Omental fat pad (tissue), 4 donors: ENCODE data around the gene WIPF3. TPM values are rescaled to one million over a fixed set of nuclear protein-coding genes. Genes with fewer than 3 reads are reported as not detected.

Source experiments
- ATAC-seq: fragments of 150-250 bp; one replicate; pipeline ENCODE4 v1.9.1; 2016; ENCODE audit warnings: mild to moderate bottlenecking, moderate library complexity; ENCODE audit not compliant: low FRiP score
- DNase-seq: peaks from one replicate; pipeline ENCODE4 v3.0.0-alpha.2; 2019; ENCODE audit warnings: low spot score
- CTCF ChIP-seq, 3 donors: fragments of 450-650 bp; IDR thresholded peaks; one replicate each; pipeline ENCODE4 v1.5.1; 2016 to 2017; ENCODE audit warnings: antibody characterized with exemption in 3 of 3, mild to moderate bottlenecking in 3 of 3, moderate library complexity in 2 of 3
- total RNA-seq, 4 donors: library from RNA; depleted of rRNA; stranded (reverse); fragments of >200 nt; gene quantifications; one replicate each; pipeline ENCODE4 v1.1.0, GENCODE V29; 2016

Gene WIPF3
- total RNA-seq, 4 donors from 2014 or later, result 0.19 to 1.6 (median 0.37) TPM

DNA sequence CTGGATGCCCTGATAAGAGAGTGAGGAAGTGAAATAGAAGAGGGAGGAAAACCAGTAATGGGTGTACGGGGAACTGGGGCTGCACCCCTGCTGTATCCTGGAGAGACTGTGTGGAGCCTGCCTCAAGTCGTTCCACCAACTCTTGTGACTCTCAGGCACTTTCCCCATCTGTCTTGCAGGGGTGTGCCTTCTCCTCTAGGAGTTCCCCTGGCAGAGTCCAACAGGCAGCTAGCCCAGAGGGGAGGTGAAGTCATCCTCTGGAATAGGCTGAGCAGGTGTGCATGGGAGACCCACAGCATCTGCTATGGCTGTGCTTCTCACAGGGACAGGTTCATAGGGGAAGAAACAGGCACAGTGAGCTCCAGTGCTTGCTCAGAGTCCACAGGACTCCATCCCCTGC lies 46.8 kb downstream of the WIPF3 start:
- ATAC-seq (no peak), DNase-seq (no peak)
- TF ChIP-seq CTCF (IDR thresholded peaks at IDR 0.05), result no peak

DNA sequence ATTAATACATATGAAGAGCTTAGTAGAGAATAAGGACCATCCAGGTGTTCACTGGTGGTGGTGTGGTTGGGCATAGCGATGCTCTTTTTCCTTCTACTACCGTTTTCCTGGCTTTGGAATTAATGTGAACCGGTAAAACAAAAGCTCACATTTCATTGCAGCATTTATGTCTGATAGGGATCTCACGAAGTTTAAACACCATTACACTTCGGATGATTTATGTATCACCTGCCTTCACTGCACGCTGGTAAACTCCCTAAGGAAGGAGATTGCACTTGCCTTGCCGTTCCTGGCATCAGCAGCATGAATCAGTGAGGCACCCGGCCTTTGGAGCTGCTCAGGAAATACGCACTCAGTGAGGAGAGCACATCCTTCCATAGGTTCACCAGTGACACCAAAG lies 47.5 kb downstream of the WIPF3 start:
- no peak for ATAC-seq
- no peak for DNase-seq
- no peak for TF ChIP-seq CTCF (IDR thresholded peaks at IDR 0.05)

- ATAC-seq (no peak), DNase-seq (no peak)
- no peak for TF ChIP-seq CTCF (IDR thresholded peaks at IDR 0.05)
Observed at GRCh38 chr7:29854257-29854938, 48.1 kb downstream of the WIPF3 start.

DNA sequence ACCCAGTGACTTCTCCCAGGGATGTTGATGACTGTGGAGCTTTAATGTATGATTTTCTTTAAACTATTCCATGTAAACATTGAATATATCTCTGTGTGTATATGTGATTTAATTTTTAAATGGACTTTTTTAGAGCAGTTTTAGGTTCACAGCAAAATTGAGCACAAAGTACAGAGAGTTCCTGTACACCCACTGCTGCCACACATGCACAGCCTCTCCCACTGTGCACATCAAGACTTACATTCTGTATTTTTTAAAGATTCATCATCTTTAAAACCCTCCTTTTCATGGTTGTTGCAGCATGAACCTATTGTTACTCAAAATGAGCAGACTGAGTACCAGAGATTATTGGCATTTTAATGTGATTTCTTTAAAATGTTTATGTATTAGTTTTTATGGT lies 51.3 kb downstream of the WIPF3 start:
- DNase-seq, result no peak
- no peak for TF ChIP-seq CTCF (IDR thresholded peaks at IDR 0.05)
- no peak for ATAC-seq

- DNase-seq (no peak), ATAC-seq (no peak)
- no peak for TF ChIP-seq CTCF (IDR thresholded peaks at IDR 0.05)
Observed at GRCh38 chr7:29858191-29858951, 52.1 kb downstream of the WIPF3 start.

- DNase-seq, result no peak
- no peak for ATAC-seq
- no peak for TF ChIP-seq CTCF (IDR thresholded peaks at IDR 0.05)
Observed at GRCh38 chr7:29859104-29859503, 52.8 kb downstream of the WIPF3 start.
